Non-pigmented ciliary epithelial cell (primary cell): ENCODE measurements around the gene GNG13.
"Not testable (repeated sequence)": the region's sequence is repeated elsewhere in the genome, so short reads cannot be mapped to it uniquely, and the experiment has no call there.

Source experiments
- DNase-seq: peaks from one replicate; pipeline ENCODE4 v3.0.0-alpha.2; 2010; ENCODE audit warnings: low read depth

The GNG13 gene

GRCh38 chr16:761625-762513 lies 38.7 kb downstream of the GNG13 start:
- DNase-seq: no peak

GRCh38 chr16:760545-761343 lies 39.8 kb downstream of the GNG13 start, which contains the start of gene MSLN:
Gene MSLN, plus strand, starts transcription at chr16:760734. Its CDS starts 1,947 bp downstream, at chr16:762681.
- no peak for DNase-seq

- no peak for DNase-seq
These were observed 40.5 kb downstream of the GNG13 start for GRCh38 chr16:760065-760464.

GRCh38 chr16:759110-759910 lies 41.2 kb downstream of the GNG13 start:
- DNase-seq: no peak

- DNase-seq: no peak
These were observed 44.1 kb downstream of the GNG13 start for GRCh38 chr16:756428-756827.

GRCh38 chr16:754656-755055 lies 45.9 kb downstream of the GNG13 start:
- DNase-seq: no peak

GRCh38 chr16:754121-754607 lies 46.4 kb downstream of the GNG13 start:
- DNase-seq: not testable (repeated sequence)

- no peak for DNase-seq
These were observed 48.6 kb downstream of the GNG13 start for GRCh38 chr16:752007-752312.

GRCh38 chr16:751152-752006 lies 49.2 kb downstream of the GNG13 start:
- DNase-seq: no peak

- DNase-seq: no peak
These were observed 50.0 kb downstream of the GNG13 start for GRCh38 chr16:750485-750884.

- peak; percentile 38 for DNase-seq
These were observed 51.5 kb downstream of the GNG13 start for GRCh38 chr16:749010-749409.
